ENCODE data around the gene ALOXE3.

ALOXE3 gene

GRCh38 chr17:8158267-8159031 lies 40.1 kb upstream of the ALOXE3 start:
- Histone ChIP-seq H3K36me3 (ENCODE audit: insufficient read depth, low read length) (peaks cover 12% of the 10 kb centered on the region), H3K9me3 (ENCODE audit: control insufficient read depth, insufficient read depth, low read length) (no peaks in the 10 kb centered on the region), H3K4me1 (ENCODE audit: insufficient read depth, low read length) (peaks cover 11% of the 10 kb centered on the region), H3K9ac (ENCODE audit: low read depth, low read length) (no peak overlapping the region)

GRCh38 chr17:8156246-8156992 lies 38.1 kb upstream of the ALOXE3 start:
- Histone ChIP-seq H3K9ac (ENCODE audit: low read depth, low read length) (peak overlapping the region; percentile 80), H3K9me3 (ENCODE audit: control insufficient read depth, insufficient read depth, low read length) (no peaks in the 10 kb centered on the region), H3K36me3 (ENCODE audit: insufficient read depth, low read length) (peaks cover 12% of the 10 kb centered on the region), H3K4me1 (ENCODE audit: insufficient read depth, low read length) (peaks cover 17% of the 10 kb centered on the region)

GRCh38 chr17:8155996-8156245 lies 37.6 kb upstream of the ALOXE3 start:
- no peaks in the 10 kb centered on the region for H3K9me3 ChIP-seq (ENCODE audit: control insufficient read depth, insufficient read depth, low read length)
- H3K36me3 ChIP-seq (ENCODE audit: insufficient read depth, low read length), result peaks cover 7% of the 10 kb centered on the region
- H3K9ac ChIP-seq (ENCODE audit: low read depth, low read length), result peak overlapping the region; percentile 80
- H3K4me1 ChIP-seq (ENCODE audit: insufficient read depth, low read length), result peaks cover 17% of the 10 kb centered on the region

- no peaks in the 10 kb centered on the region for H3K9me3 ChIP-seq (ENCODE audit: control insufficient read depth, insufficient read depth, low read length)
- H3K36me3 ChIP-seq (ENCODE audit: insufficient read depth, low read length), result peaks cover 6% of the 10 kb centered on the region; the same call in 1 of the 2 replicates
- H3K4me1 ChIP-seq (ENCODE audit: insufficient read depth, low read length), result peaks cover 17% of the 10 kb centered on the region
- H3K9ac ChIP-seq (ENCODE audit: low read depth, low read length), result peak overlapping the region; percentile 80
These were observed 37.1 kb upstream of the ALOXE3 start for GRCh38 chr17:8155231-8155995.

GRCh38 chr17:8154608-8155155 lies 36.4 kb upstream of the ALOXE3 start:
- peak overlapping the region; percentile 80; the same call in 1 of the 2 replicates for H3K9ac ChIP-seq (ENCODE audit: low read depth, low read length)
- H3K9me3 ChIP-seq (ENCODE audit: control insufficient read depth, insufficient read depth, low read length), result no peaks in the 10 kb centered on the region
- peaks cover 17% of the 10 kb centered on the region for H3K4me1 ChIP-seq (ENCODE audit: insufficient read depth, low read length)
- 0 out of 2 replicates have a peak, but pooled peaks cover under 1% of the 10 kb centered on the region for H3K36me3 ChIP-seq (ENCODE audit: insufficient read depth, low read length)

GRCh38 chr17:8153957-8154607 lies 35.8 kb upstream of the ALOXE3 start:
- Histone ChIP-seq H3K9me3 (ENCODE audit: control insufficient read depth, insufficient read depth, low read length) (no peaks in the 10 kb centered on the region), H3K4me1 (ENCODE audit: insufficient read depth, low read length) (peaks cover 17% of the 10 kb centered on the region), H3K9ac (ENCODE audit: low read depth, low read length) (peak overlapping the region; percentile 80), H3K36me3 (ENCODE audit: insufficient read depth, low read length) (no peaks in the 10 kb centered on the region; the same call in 1 of the 2 replicates)

GRCh38 chr17:8153525-8153956 lies 35.2 kb upstream of the ALOXE3 start:
- H3K9me3 ChIP-seq (ENCODE audit: control insufficient read depth, insufficient read depth, low read length), result no peaks in the 10 kb centered on the region
- H3K4me1 ChIP-seq (ENCODE audit: insufficient read depth, low read length), result peaks cover 17% of the 10 kb centered on the region
- H3K9ac ChIP-seq (ENCODE audit: low read depth, low read length), result peak overlapping the region; percentile 80; the same call in 1 of the 2 replicates
- H3K36me3 ChIP-seq (ENCODE audit: insufficient read depth, low read length), result no peaks in the 10 kb centered on the region; the same call in 1 of the 2 replicates

- no peaks in the 10 kb centered on the region; the same call in 1 of the 2 replicates for H3K36me3 ChIP-seq (ENCODE audit: insufficient read depth, low read length)
- H3K9ac ChIP-seq (ENCODE audit: low read depth, low read length), result no peak overlapping the region; the same call in 1 of the 2 replicates
- H3K4me1 ChIP-seq (ENCODE audit: insufficient read depth, low read length), result peaks cover 17% of the 10 kb centered on the region
- H3K9me3 ChIP-seq (ENCODE audit: control insufficient read depth, insufficient read depth, low read length), result no peaks in the 10 kb centered on the region
These were observed 34.7 kb upstream of the ALOXE3 start for GRCh38 chr17:8153031-8153451.

- no peaks in the 10 kb centered on the region for H3K9me3 ChIP-seq (ENCODE audit: control insufficient read depth, insufficient read depth, low read length)
- H3K9ac ChIP-seq (ENCODE audit: low read depth, low read length), result peak within 1 kb of the TSS; percentile 68
- peaks cover 17% of the 10 kb centered on the region for H3K4me1 ChIP-seq (ENCODE audit: insufficient read depth, low read length)
- H3K36me3 ChIP-seq (ENCODE audit: insufficient read depth, low read length), result no peaks in the 10 kb centered on the region; the same call in 1 of the 2 replicates
These were observed 33.9 kb upstream of the ALOXE3 start, which contains the start of gene PER1 for GRCh38 chr17:8152112-8152775. TSS of gene PER1 (minus strand) at chr17:8152404. CDS start at chr17:8150706, 1,698 bp downstream.

- Histone ChIP-seq H3K36me3 (ENCODE audit: insufficient read depth, low read length) (no peaks in the 10 kb centered on the region; the same call in 1 of the 2 replicates), H3K9me3 (ENCODE audit: control insufficient read depth, insufficient read depth, low read length) (no peaks in the 10 kb centered on the region), H3K4me1 (ENCODE audit: insufficient read depth, low read length) (peaks cover 17% of the 10 kb centered on the region), H3K9ac (ENCODE audit: low read depth, low read length) (peak overlapping the region; percentile 68)
These were observed 33.4 kb upstream of the ALOXE3 start for GRCh38 chr17:8151641-8152111.

- peaks cover 17% of the 10 kb centered on the region for H3K4me1 ChIP-seq (ENCODE audit: insufficient read depth, low read length)
- H3K9me3 ChIP-seq (ENCODE audit: control insufficient read depth, insufficient read depth, low read length), result no peaks in the 10 kb centered on the region
- no peaks in the 10 kb centered on the region; the same call in 1 of the 2 replicates for H3K36me3 ChIP-seq (ENCODE audit: insufficient read depth, low read length)
- peak overlapping the region; percentile 68 for H3K9ac ChIP-seq (ENCODE audit: low read depth, low read length)
These were observed 32.9 kb upstream of the ALOXE3 start for GRCh38 chr17:8151120-8151640.

GRCh38 chr17:8150194-8151119 lies 32.1 kb upstream of the ALOXE3 start:
- Histone ChIP-seq H3K9me3 (ENCODE audit: control insufficient read depth, insufficient read depth, low read length) (no peaks in the 10 kb centered on the region), H3K9ac (ENCODE audit: low read depth, low read length) (peak overlapping the region; percentile 68; the same call in 1 of the 2 replicates), H3K36me3 (ENCODE audit: insufficient read depth, low read length) (no peaks in the 10 kb centered on the region; the same call in none of the 2 replicates), H3K4me1 (ENCODE audit: insufficient read depth, low read length) (peaks cover 15% of the 10 kb centered on the region)

All from ES-I3 (cell line).